Mononuclear cell (primary cell): ENCODE results near the gene PGGT1B. TPM values are rescaled to one million over a fixed set of nuclear protein-coding genes. Genes with fewer than 3 reads are reported as not detected.

Experiments
- H3K27me3 ChIP-seq: 2 replicates; pipeline ENCODE4 v1.6.0; 2011; ENCODE audit warnings: low read length, control low read depth; ENCODE audit not compliant: insufficient read depth
- H3K4me1 ChIP-seq: 2 replicates; pipeline ENCODE4 v1.5.1; 2011; ENCODE audit warnings: mild to moderate bottlenecking, low read length, control low read depth; ENCODE audit not compliant: insufficient read depth
- H3K4me3 ChIP-seq: 2 replicates; pipeline ENCODE4 v1.5.1; 2011; ENCODE audit warnings: mild to moderate bottlenecking, low read length, moderate library complexity
- H3K9me3 ChIP-seq: 2 replicates; pipeline ENCODE4 v1.5.1; 2011; ENCODE audit warnings: low read depth, mild to moderate bottlenecking, control low read depth, low read length
- total RNA-seq: library from RNA; depleted of rRNA; stranded (reverse); fragments of >200 nt; gene quantifications from one replicate; pipeline ENCODE4 v1.2.3, GENCODE V29; 2012

PGGT1B gene
- total RNA-seq, 1 donor = 27.6 TPM

- H3K9me3 ChIP-seq = no peaks in the 10 kb centered on the region
- H3K4me1 ChIP-seq = peaks cover 20% of the 10 kb centered on the region
- peak overlapping the region; percentile 24 for H3K4me3 ChIP-seq
- H3K27me3 ChIP-seq = peaks cover 98% of the 10 kb centered on the region
These were observed 82.4 kb downstream of the PGGT1B start for GRCh38 chr5:115180165-115180709.

- H3K27me3 ChIP-seq = peaks cover 97% of the 10 kb centered on the region
- H3K4me1 ChIP-seq = peaks cover 20% of the 10 kb centered on the region
- H3K9me3 ChIP-seq = no peaks in the 10 kb centered on the region
- H3K4me3 ChIP-seq = peak overlapping the region; percentile 24
These were observed 83.1 kb downstream of the PGGT1B start for GRCh38 chr5:115179394-115180164.

DNA sequence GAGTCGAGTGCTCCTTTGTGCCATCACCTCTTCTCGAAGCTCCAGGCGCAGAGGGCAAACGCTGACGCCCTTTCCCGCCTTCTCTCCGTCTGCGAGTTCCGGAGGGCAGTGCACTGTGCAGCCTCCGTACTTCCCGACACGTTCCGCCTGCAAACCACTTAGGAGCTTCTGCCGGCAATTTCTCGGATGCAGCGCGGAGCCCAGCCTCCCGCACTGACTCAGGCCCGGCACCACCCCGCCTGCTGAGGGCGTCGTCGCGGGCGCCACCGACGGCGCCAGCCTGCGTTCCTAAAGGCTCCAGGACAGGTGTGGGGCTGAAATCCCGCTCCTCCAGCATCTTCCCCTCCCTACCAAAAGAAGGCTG is 83.7 kb downstream of the PGGT1B start:
- peaks cover 97% of the 10 kb centered on the region for H3K27me3 ChIP-seq
- H3K4me1 ChIP-seq = peaks cover 20% of the 10 kb centered on the region
- H3K4me3 ChIP-seq = no peak overlapping the region
- H3K9me3 ChIP-seq = no peaks in the 10 kb centered on the region

DNA sequence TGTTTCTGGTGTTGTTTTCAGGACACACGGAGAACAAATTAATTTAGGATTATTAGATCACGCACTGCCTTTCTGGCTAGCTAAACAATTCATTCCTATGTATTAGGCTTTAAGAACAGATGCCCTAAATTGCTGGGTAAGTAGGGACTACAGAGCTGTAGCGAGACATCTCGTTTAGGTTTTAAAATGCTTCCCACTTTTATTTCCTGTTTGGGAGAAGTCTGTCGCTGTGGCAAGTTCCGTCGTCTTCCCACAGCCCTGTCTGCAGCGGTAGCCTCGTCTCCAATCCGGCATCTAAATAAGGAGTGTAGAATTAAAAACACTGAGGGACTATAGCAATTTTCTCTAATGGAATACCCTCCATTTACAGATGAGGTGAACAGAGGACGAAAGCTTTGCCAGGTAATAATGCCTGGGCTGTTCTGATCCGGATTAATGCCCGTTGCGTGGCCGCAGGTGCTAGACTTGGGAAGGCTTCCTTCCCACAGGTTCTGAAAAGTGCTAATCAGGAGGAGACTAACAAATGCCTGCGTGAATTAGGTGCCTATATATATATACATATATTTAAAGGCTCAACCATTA is 91.7 kb downstream of the PGGT1B start:
- Histone ChIP-seq H3K9me3 (no peaks in the 10 kb centered on the region), H3K4me1 (peaks cover 23% of the 10 kb centered on the region), H3K4me3 (peak overlapping the region; percentile 58), H3K27me3 (peaks cover 72% of the 10 kb centered on the region)

- Histone ChIP-seq H3K9me3 (no peaks in the 10 kb centered on the region), H3K4me3 (peak overlapping the region; percentile 58), H3K27me3 (peaks cover 67% of the 10 kb centered on the region), H3K4me1 (peaks cover 23% of the 10 kb centered on the region)
These were observed 92.3 kb downstream of the PGGT1B start for GRCh38 chr5:115170134-115170928.

- Histone ChIP-seq H3K4me3 (peak within 1 kb of the TSS; percentile 58), H3K9me3 (no peaks in the 10 kb centered on the region), H3K27me3 (peaks cover 61% of the 10 kb centered on the region), H3K4me1 (peaks cover 23% of the 10 kb centered on the region)
These were observed 93.1 kb downstream of the PGGT1B start, which contains the start of gene TRIM36 for GRCh38 chr5:115169487-115170133. Gene TRIM36, minus strand, starts transcription at chr5:115169908. Its CDS starts 274 bp downstream, at chr5:115169634.

- H3K4me1 ChIP-seq = peaks cover 23% of the 10 kb centered on the region
- peaks cover 54% of the 10 kb centered on the region for H3K27me3 ChIP-seq
- H3K4me3 ChIP-seq = peak overlapping the region; percentile 58
- H3K9me3 ChIP-seq = no peaks in the 10 kb centered on the region
These were observed 93.7 kb downstream of the PGGT1B start for GRCh38 chr5:115168829-115169486.

DNA sequence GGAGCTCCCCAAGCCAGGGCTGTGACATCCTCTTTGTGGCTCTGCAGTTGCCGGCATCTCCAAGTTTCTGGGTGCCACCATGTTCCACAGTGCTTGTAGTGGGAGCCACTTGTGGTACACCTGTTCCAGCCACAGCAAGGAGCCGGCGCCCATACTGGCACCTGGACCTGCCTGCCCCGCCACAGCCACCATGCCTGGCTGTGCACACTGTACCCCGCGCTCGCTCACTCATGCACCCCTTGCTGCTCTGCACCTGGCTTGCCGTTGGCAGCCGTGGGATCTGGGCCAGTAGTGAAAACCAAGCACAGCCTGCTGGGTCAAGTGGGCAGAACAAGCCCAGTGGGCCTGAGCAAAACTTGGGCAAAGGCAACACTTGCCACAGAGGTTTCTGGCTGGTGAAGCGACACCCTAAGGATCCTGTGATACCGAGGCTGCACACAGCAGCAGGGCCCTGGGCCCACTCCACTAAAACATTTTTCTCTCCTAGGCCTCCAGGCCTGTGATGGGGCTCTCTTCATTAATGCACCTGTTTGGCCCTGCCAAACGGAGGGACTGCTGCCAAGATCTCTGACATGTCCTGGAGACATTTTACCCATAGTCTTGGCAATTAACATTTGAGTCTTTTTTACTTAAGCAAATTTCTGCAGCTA is 95.8 kb downstream of the PGGT1B start:
- Histone ChIP-seq H3K9me3 (no peaks in the 10 kb centered on the region), H3K27me3 (peaks cover 41% of the 10 kb centered on the region), H3K4me3 (no peak overlapping the region), H3K4me1 (peaks cover 23% of the 10 kb centered on the region)

DNA sequence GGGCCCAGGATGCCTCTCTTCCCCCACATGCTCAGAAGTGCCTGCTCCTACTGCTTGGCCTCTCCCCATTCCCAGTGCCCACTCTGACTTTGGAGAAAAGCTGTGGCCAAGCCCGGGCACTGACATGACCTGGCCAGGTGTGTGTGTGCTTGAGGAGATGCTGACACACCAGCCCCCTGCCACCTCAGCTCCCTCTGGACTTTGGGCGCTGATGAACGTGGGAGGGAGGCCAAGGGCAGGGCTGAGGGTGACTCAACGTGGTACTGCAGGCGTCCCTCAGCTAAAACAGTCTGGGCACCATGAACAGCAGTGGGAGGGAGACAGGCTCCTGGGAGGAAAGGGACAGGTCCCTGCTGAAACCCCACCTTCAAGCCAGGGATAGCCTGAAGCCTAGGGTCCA is 96.9 kb downstream of the PGGT1B start:
- no peaks in the 10 kb centered on the region for H3K9me3 ChIP-seq
- peaks cover 17% of the 10 kb centered on the region for H3K4me1 ChIP-seq
- peaks cover 40% of the 10 kb centered on the region for H3K27me3 ChIP-seq
- no peak overlapping the region for H3K4me3 ChIP-seq

DNA sequence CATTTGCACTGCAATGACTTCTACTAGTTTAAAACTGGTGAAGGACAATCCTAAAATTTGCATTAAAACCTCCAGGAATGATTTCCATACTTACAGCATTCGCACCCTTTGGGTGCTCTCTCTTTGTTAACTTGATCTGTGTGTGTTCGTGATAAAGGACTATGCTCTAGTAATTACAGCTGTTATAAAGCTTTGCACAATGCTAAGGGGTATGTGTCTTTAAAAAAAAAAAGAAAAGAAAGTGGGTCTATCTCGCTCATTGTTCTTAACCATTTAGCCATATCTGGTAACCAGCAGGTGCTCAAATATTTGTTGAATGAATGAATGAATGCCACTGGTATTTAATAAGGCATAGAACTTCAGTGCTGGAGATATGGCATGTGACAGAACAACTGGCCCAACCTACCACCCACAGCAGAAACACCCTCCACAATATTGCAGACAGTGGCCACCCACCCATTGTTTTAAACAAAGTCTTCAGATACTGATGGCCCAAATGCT is 101.7 kb downstream of the PGGT1B start:
- Histone ChIP-seq H3K4me3 (no peak overlapping the region), H3K4me1 (no peaks in the 10 kb centered on the region), H3K27me3 (peaks cover 42% of the 10 kb centered on the region), H3K9me3 (no peaks in the 10 kb centered on the region)

Other genes with a start within 250 kb of the PGGT1B start
- gene TRIM36, start 93.0 kb downstream of the PGGT1B start, total RNA-seq = 0.42 TPM
- 4.9 TPM for gene CCDC112, start 33.8 kb upstream of the PGGT1B start, total RNA-seq